ENCODE results near the gene ADAM33.

ADAM33 gene

GRCh38 chr20:3686421-3686820 lies 4.6 kb upstream of the ADAM33 start:
- DNase-seq, result no peak

- no peak for DNase-seq
Measured at GRCh38 chr20:3685341-3685740, 3.5 kb upstream of the ADAM33 start.

- DNase-seq, result no peak
Measured at GRCh38 chr20:3681352-3681930, 369 bp downstream of the ADAM33 start.

GRCh38 chr20:3680701-3681351 lies 984 bp downstream of the ADAM33 start:
- DNase-seq, result no peak

GRCh38 chr20:3679749-3680700 lies 1.8 kb downstream of the ADAM33 start:
- no peak for DNase-seq

GRCh38 chr20:3678856-3679720 lies 2.7 kb downstream of the ADAM33 start:
- DNase-seq, result no peak

GRCh38 chr20:3678198-3678597 lies 3.6 kb downstream of the ADAM33 start:
- no peak for DNase-seq

GRCh38 chr20:3677733-3678132 lies 4.1 kb downstream of the ADAM33 start:
- no peak for DNase-seq

GRCh38 chr20:3674995-3675900 lies 6.6 kb downstream of the ADAM33 start:
- DNase-seq, result no peak

GRCh38 chr20:3674447-3674846 lies 7.4 kb downstream of the ADAM33 start:
- no peak for DNase-seq

- no peak for DNase-seq
Measured at GRCh38 chr20:3673221-3674070, 8.4 kb downstream of the ADAM33 start.

GRCh38 chr20:3672547-3673171 lies 9.2 kb downstream of the ADAM33 start:
- no peak for DNase-seq

GRCh38 chr20:3671986-3672546 lies 9.7 kb downstream of the ADAM33 start:
- no peak for DNase-seq

GRCh38 chr20:3670945-3671344 lies 10.9 kb downstream of the ADAM33 start:
- DNase-seq, result no peak

- DNase-seq, result no peak
Measured at GRCh38 chr20:3670511-3670910, 11.3 kb downstream of the ADAM33 start.

GRCh38 chr20:3669710-3670367 lies 12.0 kb downstream of the ADAM33 start:
- DNase-seq, result no peak

GRCh38 chr20:3667434-3668037 lies 14.3 kb downstream of the ADAM33 start:
- no peak for DNase-seq

- no peak for DNase-seq
Measured at GRCh38 chr20:3663858-3664257, 18.0 kb downstream of the ADAM33 start.
